Uterus (tissue), 2 donors: ENCODE measurements around the gene TPST2.

ENCODE experiments used
- POLR2A ChIP-seq, 2 donors: fragments of 450-650 bp; IDR thresholded peaks; one replicate each; pipeline ENCODE4 v1.6.1; 2016; ENCODE audit warnings: antibody characterized with exemption in 2 of 2, mild to moderate bottlenecking in 1 of 2, moderate library complexity in 1 of 2
- TF ChIP-seq, protein P1 (sequence below), 4 experiments: fragments of 200-600 bp in 2 of 4; fragments of 450-650 bp in 2 of 4; sonication (generic) in 2 of 4; IDR thresholded peaks; one replicate each; pipeline ENCODE4 v1.5.1; 2016 to 2019; ENCODE audit warnings: antibody characterized with exemption in 4 of 4, mild to moderate bottlenecking in 2 of 4, moderate library complexity in 1 of 4

DNA sequence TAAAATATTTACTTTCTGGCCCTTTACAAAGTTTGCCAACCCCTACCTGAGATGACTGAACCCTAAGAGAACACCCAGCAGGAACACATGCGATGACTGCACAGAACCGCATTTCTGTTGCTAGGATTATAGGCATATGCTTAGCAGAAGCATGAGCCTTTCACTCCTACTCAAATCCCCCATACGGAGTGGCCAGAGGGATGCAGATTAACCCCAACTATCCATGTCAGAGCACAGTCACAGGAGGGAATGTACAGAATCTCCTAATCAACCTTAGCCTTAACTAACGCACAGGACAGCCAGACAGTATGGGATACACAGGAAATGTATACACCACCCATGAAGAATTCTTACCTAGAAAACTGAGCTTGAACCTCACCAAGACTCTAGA lies 112.6 kb downstream of the TPST2 start:
- TF ChIP-seq POLR2A (IDR thresholded peaks at IDR 0.05) = no peak
- TF ChIP-seq, protein P1, sequence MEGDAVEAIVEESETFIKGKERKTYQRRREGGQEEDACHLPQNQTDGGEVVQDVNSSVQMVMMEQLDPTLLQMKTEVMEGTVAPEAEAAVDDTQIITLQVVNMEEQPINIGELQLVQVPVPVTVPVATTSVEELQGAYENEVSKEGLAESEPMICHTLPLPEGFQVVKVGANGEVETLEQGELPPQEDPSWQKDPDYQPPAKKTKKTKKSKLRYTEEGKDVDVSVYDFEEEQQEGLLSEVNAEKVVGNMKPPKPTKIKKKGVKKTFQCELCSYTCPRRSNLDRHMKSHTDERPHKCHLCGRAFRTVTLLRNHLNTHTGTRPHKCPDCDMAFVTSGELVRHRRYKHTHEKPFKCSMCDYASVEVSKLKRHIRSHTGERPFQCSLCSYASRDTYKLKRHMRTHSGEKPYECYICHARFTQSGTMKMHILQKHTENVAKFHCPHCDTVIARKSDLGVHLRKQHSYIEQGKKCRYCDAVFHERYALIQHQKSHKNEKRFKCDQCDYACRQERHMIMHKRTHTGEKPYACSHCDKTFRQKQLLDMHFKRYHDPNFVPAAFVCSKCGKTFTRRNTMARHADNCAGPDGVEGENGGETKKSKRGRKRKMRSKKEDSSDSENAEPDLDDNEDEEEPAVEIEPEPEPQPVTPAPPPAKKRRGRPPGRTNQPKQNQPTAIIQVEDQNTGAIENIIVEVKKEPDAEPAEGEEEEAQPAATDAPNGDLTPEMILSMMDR (IDR thresholded peaks at IDR 0.05) = no peak
